Left ventricle myocardium superior (tissue), 1 donor: Measurements from ENCODE around the gene METTL16. TPM values are rescaled to one million over a fixed set of nuclear protein-coding genes. Genes with fewer than 3 reads are reported as not detected.

Source experiments
- ATAC-seq: fragments of 200-7000 bp; cut with Tn5 transposase; one replicate; pipeline ENCODE4 v1.9.1; 2020; ENCODE audit warnings: mild to moderate bottlenecking, moderate library complexity
- DNase-seq: peaks from one replicate; pipeline ENCODE4 v3.0.0-alpha.2; 2020
- intact Hi-C: fragments of 100-400 bp; cut with micrococcal nuclease; formaldehyde crosslinking; loops from one replicate; pipeline ENCODE4 v1.11.0; 2022
- total RNA-seq: library from RNA; stranded (reverse); fragmentation: NEBNext Ultra II Directional; extraction: Animal tissue kit (Norgen Biotek cat#: 25700); gene quantifications from one replicate; pipeline ENCODE4 v1.2.1, GENCODE V29; 2021
- donor health status: DM: no; HTN: yes; CAD: no; lungs with severe emphysema.

Gene METTL16
- total RNA-seq, 1 donor from 2014 or later: 21.5 TPM

DNA sequence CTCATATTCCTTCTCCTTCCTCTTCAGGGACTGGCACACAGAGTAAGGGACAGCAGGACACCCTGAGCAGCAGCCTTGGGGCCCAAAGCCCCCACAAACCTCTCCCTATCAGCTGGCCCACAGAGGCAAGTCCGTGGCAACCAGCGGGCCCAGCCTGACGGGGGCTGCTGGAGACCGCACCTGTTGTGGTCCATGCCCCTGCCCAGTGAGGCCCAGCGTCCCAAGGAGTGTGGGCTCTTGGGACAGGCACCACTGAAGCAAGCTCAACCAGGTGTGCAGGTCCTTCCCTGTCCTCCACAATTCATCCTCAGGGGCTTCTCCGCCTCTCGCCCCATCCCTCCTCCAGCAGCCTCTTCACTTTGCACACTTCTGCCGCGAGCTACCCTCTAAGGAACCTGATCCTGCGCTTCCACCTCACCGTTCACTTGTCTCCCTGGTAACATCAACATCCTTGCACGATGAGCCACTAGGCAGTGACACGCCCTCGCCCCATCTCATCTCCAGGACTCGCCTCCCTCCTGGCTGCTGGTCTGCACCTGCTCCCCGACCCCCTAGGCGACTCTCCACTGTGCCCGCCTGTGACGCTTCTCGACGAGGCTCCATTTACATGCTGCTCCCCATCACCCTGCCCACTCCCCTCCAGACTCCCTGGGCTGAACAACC, 123.5 kb downstream of the METTL16 start:
- DNase-seq: no peak
- intact Hi-C loops: no loop called here
- no peak for ATAC-seq

DNA sequence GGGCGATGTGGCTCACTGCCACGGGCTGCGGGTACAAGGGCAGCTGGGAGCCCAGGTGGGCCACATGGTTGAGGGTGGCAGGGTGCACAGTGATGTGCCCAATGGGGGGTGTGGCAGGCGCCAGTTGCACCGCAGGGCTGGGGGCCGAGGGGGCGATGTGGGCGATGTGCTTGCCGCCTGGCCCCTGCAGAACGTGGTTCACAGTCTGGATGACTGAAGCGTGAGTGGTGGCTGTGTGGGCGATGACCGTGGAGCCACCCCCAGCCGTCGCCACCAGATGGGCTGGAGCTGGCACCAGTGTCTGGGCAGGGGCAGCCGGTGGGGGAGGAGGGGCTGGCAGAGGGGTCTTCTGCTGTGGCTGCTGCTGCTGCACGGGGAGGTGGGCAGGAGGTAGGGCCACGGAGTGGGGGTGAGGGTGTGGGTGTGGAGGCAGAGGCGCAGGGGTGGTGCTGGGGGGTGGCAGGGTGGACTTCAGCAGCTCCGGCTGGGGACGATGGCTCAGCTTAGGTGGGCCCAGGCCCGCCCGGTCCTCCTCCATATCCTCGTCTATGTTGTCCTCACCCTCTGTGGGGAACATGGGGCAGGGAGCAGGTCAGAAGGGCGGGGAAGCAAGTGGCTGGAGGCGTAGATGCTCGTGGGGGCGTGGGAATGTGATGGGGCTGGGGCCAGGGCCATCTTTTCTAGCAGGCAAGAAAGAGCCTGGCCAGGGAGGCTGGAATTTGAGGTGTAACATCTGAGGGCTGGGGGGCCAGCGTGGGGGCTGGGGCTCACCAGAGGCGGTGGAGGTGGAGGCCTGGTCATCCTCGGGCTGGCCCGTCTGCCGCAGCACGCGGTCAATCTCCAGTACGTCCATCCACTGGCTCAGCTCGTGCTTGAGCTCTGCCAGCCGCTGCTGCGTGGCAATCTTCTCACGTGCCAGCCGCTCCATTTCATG, 124.3 kb downstream of the METTL16 start:
- intact Hi-C loops: no loop called here
- ATAC-seq: no peak
- DNase-seq: no peak

DNA sequence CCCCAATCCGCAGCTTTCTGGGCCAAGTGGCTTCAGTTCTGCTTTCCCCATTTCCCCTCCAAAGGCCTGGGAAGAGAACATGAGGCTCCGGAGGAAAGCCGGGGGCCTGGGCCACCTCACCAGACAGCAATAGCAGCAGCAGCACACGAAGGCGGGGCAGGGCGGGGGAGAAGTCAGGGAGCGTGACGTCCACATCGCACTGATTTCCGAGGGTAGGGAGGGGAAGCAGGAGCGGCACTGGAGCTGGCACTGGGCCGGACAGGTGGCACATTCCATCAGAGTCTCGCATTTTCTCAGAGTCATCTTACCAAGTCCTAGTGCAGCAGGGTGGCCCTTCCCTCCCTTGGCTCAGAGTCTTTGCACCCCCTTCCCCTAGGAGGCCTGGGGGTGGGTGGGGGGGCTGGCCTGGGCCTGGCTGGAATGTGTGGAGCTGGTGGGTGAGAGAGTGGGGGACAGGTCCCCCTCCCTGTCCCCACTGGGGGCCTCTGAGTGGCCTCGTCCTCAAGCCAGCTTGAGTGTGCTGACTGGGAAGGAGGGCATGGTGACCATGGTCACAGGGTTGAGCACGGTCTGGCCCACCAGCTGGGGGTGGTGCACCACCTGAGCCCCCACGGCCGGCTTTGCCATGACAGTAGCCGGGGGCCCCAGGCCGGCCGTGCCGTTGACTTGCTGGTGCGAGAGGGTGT, 125.1 kb downstream of the METTL16 start:
- no peak for DNase-seq
- ATAC-seq: no peak
- intact Hi-C loops: no loop called here

- intact Hi-C loops: no loop called here
Observed at GRCh38 chr17:2385240-2386210, 126.2 kb downstream of the METTL16 start.

DNA sequence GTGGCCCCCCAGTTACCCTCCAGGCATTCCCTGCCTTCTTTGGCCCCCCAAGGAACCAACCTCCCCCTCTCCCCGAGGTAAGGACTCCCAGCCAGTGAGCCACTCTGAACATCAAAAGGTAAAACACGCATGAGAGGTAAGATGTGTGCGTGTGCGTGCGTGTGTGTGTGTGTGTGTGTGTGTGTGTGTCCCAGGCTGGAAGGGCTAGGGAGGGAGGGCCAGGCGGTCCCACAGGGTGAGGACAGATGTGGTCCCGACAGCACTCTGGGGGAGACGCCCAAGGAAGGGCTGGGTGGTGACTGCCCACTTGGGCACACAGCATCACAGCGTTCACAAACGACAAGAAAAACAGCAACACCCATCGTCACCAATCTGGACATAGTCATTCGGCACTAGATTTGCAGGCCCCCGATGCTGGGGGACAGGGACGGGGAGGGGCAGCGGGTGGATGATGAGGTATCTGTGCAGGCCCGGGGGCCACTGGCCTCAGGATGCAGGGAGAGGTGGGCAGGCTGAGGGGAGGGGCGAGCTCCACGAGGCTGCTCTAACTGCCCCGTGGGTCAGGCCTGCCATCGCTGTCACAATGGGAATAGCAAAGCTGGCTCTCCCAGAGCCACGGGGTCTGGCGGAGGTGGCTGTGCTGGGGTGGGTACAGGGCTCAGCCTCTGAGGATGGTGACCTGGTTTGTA, 127.1 kb downstream of the METTL16 start:
- intact Hi-C loops: no loop called here
- ATAC-seq (no peak), DNase-seq (no peak)

More at GRCh38 chr17:2385240-2386210, 126.2 kb downstream of the METTL16 start:
- DNase-seq: no peak
- ATAC-seq: no peak

DNA sequence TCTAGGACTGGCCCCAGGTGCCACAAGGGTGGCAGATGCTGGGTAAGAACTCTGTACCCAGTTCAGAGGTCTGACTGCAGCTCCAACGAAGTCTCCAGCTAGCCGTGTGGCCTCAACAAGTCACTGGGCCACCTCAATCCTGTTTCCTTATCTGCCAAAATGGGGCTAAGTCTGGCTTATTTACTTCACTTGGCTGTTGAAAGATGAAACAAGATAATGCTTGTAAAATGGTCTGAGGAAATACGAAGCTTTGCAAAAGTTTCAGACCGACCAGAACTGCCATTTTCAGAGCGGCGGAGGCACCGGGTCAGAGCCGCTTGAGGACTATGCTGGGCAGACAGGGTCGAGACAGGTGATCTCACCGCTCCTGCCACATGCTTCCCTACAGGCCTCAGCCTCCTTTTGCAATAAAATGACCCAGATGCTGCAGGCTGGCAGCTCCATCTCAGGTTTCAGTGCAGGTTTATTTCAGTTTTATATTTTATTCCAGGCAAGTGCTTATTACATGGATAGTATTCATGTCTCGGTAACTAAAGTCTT, 128.0 kb downstream of the METTL16 start:
- intact Hi-C loops: loop anchor here (2.0 kb wide), 1 partner anchor 33 kb away; no protein-coding TSS in a partner anchor
- ATAC-seq (no peak), DNase-seq (no peak)

DNA sequence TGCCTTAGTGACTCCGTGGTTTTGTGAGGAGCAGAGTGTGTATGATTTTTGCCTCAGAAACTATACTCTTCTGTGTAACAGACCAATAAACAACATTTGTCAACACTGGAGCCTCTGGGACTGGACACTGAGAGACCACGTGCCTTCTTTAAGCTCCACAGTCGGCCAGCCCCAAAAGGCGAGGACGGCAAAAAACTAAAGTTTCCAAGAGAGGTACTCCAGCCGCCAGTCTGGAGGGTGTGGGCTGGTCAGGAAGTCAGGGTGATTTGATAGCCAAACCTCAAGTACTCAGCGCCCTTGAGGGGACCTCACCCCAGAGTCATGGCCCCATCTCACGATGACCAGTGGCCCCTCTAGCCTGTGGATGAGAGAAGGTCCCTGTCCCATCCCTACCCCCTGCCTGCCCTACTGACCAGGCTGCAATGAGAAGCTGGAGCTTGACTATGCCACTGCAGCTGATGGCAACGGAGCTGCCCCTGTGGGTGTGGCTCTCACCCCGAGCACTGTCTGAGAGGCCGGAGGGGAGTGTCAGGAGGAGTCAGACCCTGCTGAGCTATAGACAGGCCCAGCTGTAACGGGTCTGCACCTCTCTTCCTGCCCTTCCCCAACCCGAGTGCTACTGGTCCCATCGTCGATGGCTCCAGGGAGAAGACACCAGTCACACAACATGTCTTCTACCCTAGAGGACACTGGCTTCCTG, 130.6 kb downstream of the METTL16 start:
- peak; percentile 3 for ATAC-seq
- DNase-seq: no peak
- intact Hi-C loops: no loop called here

DNA sequence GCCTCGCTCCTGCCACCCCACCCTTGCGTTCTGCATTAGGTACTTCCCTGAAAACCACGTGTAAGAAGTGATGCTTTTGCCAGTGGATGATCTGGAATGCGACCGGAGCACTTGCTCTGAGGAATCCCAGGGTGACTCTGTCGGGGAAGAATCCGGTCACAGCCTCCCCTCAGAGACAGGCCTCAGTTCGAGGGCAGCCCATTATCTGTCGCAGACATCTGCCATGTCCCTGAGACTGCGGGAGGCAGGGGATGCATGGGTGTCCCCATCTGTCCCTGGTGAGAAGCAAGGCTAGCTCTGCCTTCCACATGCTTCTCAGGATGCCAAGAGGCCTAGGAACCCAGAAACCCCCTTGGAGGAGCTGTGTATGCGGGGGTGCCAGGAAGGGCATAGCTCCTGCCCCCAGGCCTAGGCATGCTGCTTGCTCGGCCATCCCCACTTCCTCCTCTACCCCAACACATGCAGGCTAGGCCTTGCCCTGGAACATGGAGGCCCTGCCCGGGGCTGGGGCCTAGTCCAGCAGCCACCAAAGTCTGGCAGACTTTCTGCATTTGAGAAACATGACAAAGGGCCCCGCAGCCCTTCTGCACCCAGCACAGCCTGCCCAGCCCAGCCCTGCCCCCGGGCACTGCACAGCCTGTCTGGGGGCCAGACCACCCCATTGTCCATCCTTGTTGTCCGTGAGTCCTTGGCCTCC, 131.3 kb downstream of the METTL16 start:
- DNase-seq (no peak), ATAC-seq (no peak)
- intact Hi-C loops: no loop called here

DNA sequence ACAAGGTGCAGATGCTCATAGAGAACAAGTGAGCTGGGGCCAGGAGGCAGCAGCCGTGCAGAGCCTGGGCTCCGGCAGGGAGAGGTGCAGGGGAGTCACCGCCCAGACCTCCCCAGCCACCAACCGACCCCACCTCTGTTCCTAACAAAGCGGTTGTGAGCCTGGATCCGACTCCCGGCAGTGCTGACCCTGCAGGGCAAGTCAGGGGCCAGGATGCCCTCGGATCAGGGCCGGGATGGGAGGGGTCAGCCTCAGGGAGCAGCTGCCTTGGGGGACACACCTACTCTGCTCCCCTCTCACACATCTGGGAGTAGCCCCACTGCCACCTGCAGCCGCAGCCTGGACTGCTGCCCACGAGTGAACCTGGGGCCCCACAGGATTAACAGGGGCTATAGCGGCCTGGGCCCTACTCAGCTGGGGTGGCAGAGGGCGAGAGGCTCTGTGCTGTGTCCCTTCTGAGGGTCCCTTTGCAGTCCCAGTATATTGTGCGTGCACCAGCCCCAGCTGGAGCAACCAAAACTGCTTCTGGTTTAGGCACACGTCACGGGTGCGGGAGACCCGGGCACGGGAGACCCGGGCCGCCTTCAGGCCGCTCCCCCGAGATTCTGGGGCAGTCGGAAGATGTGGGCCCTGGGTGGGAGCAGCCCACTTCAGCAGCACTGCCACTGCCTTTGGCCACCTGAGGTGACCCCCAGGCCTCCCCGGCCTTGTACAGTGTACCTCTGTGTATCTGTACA, 132.0 kb downstream of the METTL16 start:
- DNase-seq: no peak
- ATAC-seq: no peak
- intact Hi-C loops: no loop called here

DNA sequence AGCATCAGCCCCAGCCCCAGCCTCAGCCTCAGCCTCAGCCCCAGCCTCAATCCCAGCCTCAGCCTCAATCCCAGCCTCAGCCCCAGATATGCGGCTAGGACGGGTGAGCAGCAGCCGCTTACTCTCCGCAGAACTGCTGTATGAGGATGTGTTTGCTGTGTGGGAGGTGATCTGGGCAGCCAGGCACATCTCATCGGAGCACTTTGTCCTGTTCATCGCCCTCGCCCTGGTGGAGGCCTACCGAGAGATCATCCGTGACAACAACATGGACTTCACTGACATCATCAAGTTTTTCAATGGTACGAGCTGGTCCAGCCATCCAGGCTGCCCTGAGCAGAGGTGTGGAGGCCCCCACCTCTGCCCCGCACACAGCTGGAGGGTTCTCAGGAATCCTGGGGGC, 132.8 kb downstream of the METTL16 start:
- DNase-seq (no peak), ATAC-seq (no peak)
- intact Hi-C loops: no loop called here

- DNase-seq: no peak
- intact Hi-C loops: no loop called here
- no peak for ATAC-seq
Observed at GRCh38 chr17:2377659-2378058, 134.0 kb downstream of the METTL16 start.

DNA sequence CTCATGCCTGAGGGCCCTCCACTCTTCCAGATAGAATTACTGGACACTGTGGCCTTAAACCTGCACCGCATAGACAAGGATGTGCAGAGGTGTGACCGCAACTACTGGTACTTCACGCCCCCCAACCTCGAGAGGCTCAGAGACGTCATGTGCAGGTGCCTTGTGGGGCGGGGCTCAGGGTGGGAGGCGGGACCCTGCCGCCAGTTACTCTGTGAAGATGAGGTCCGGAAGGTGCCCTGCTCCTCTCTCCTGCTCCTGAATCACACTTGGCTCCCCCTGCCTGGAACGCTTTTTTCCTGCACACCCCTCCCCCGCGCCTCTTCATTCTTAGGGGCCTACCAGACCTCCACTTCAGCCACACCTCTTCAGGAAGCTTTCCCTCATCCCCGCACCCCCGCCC, 135.6 kb downstream of the METTL16 start:
- intact Hi-C loops: no loop called here
- ATAC-seq (no peak), DNase-seq (no peak)

DNA sequence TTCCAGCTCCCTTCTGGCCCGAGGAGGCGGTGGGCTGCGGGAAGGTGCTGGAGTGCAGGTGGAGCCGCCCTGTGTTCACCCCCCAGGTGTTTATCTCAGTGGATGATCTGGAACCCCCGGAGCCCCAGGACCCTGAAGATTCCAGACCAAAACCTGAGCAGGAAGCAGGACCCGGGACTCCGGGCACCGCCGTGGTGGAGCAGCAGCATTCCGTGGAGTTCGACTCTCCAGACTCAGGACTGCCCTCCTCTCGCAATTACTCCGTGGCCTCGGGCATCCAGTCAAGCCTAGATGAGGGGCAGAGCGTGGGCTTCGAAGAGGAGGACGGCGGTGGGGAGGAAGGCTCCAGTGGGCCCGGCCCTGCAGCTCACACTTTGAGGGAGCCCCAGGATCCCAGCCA, 136.3 kb downstream of the METTL16 start:
- intact Hi-C loops: no loop called here
- ATAC-seq (no peak), DNase-seq (no peak)

GRCh38 chr17:2374549-2375285, 137.0 kb downstream of the METTL16 start:
- DNase-seq (no peak), ATAC-seq (no peak)
- intact Hi-C loops: no loop called here

- no peak for DNase-seq
- intact Hi-C loops: no loop called here
- no peak for ATAC-seq
Observed at GRCh38 chr17:2373179-2373578, 138.5 kb downstream of the METTL16 start.

DNA sequence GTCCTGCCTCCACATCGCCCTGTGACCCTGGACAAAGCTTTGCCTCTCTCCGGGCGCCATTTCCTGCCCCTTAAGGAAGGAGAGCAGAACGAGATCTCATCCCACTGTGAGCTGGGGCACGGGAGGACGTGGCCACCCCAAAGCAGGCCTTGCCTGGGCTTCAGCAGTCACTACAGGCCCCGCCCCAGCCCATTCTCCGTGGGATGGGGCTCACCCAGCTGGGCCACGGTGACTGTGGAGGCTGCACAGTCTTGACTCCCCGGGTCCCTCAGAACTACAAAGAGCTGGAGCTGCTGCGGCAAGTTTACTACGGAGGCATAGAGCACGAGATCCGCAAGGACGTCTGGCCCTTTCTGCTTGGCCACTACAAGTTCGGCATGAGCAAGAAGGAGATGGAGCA, 139.0 kb downstream of the METTL16 start:
- ATAC-seq (no peak), DNase-seq (no peak)
- intact Hi-C loops: no loop called here
